Lower leg skin (tissue), 3 donors: ENCODE data around the gene POLDIP2.

Source experiments
- POLR2A ChIP-seq, 2 donors: fragments of 450-650 bp; IDR thresholded peaks; one replicate each; pipeline ENCODE4 v1.6.1; 2016 to 2017; ENCODE audit warnings: antibody characterized with exemption in 2 of 2, mild to moderate bottlenecking in 1 of 2, moderate library complexity in 1 of 2
- TF ChIP-seq, protein P1 (sequence below), 3 donors: fragments of 450-650 bp; IDR thresholded peaks; one replicate each; pipeline ENCODE4 v1.5.1; 2016; ENCODE audit warnings: antibody characterized with exemption in 3 of 3, mild to moderate bottlenecking in 3 of 3, moderate library complexity in 2 of 3

DNA sequence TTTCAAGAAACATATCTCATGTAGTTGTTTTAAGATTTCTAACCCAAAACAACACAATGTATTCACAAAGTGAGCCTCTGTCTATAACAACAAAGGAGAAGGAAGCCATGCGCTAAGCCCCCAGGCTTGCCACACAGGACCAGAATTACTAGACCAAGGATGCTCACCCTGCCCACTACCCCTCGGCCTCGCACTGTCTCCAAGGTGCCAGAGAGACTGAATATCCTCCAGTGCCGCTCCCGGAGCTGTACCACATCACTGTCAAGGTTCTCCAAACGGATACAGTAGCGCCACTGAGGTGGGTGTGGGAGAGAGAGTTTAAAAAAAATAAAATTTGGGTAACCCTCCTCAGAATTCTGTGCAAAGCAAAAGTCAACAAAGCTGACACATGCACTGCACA lies 7.1 kb downstream of the POLDIP2 start:
- TF ChIP-seq, protein P1, sequence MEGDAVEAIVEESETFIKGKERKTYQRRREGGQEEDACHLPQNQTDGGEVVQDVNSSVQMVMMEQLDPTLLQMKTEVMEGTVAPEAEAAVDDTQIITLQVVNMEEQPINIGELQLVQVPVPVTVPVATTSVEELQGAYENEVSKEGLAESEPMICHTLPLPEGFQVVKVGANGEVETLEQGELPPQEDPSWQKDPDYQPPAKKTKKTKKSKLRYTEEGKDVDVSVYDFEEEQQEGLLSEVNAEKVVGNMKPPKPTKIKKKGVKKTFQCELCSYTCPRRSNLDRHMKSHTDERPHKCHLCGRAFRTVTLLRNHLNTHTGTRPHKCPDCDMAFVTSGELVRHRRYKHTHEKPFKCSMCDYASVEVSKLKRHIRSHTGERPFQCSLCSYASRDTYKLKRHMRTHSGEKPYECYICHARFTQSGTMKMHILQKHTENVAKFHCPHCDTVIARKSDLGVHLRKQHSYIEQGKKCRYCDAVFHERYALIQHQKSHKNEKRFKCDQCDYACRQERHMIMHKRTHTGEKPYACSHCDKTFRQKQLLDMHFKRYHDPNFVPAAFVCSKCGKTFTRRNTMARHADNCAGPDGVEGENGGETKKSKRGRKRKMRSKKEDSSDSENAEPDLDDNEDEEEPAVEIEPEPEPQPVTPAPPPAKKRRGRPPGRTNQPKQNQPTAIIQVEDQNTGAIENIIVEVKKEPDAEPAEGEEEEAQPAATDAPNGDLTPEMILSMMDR (IDR thresholded peaks at IDR 0.05) = no peak
- no peak for TF ChIP-seq POLR2A (IDR thresholded peaks at IDR 0.05)
